Activated naive CD8-positive, alpha-beta T cell treated with anti-CD3 and anti-CD28 coated beads, Interleukin-2, amount 50 U/mL, for 16 hours (primary cell): Measurements from ENCODE around the gene DMC1.
A peak's percentile ranks its signal among the peaks of the same experiment; 100 is the strongest.

Source experiments
- DNase-seq: peaks from one replicate; pipeline ENCODE4 v3.0.0-alpha.2; 2020; ENCODE audit warnings: low read depth, low spot score

The DMC1 gene

GRCh38 chr22:38567531-38568285 lies 2.3 kb downstream of the DMC1 start:
- no peak for DNase-seq

GRCh38 chr22:38566726-38567504 lies 3.1 kb downstream of the DMC1 start:
- DNase-seq: no peak

GRCh38 chr22:38565441-38565840 lies 4.5 kb downstream of the DMC1 start:
- no peak for DNase-seq

- no peak for DNase-seq
Observed at GRCh38 chr22:38564669-38565068, 5.3 kb downstream of the DMC1 start.

- no peak for DNase-seq
Observed at GRCh38 chr22:38554281-38554680, 15.7 kb downstream of the DMC1 start.

- DNase-seq: no peak
Observed at GRCh38 chr22:38549101-38549894, 20.7 kb downstream of the DMC1 start.

GRCh38 chr22:38540701-38541100 lies 29.3 kb downstream of the DMC1 start:
- no peak for DNase-seq

- DNase-seq: no peak
Observed at GRCh38 chr22:38531251-38531938, 38.6 kb downstream of the DMC1 start.

- no peak for DNase-seq
Observed at GRCh38 chr22:38524429-38524828, 45.6 kb downstream of the DMC1 start.

- DNase-seq: no peak
Observed at GRCh38 chr22:38523479-38523878, 46.5 kb downstream of the DMC1 start.

- no peak for DNase-seq
Observed at GRCh38 chr22:38523029-38523428, 47.0 kb downstream of the DMC1 start.

GRCh38 chr22:38519453-38520250 lies 50.3 kb downstream of the DMC1 start:
- DNase-seq: no peak

- no peak for DNase-seq
Observed at GRCh38 chr22:38518620-38519019, 51.4 kb downstream of the DMC1 start.

- DNase-seq: no peak
Observed at GRCh38 chr22:38513063-38513462, 56.9 kb downstream of the DMC1 start.

- DNase-seq: no peak
Observed at GRCh38 chr22:38510416-38510970, 59.5 kb downstream of the DMC1 start.

- DNase-seq: peak; percentile 86
Observed at GRCh38 chr22:38506118-38506962, 63.6 kb downstream of the DMC1 start, which contains the start of gene DDX17. DDX17 (minus strand) TSS chr22:38506311.

GRCh38 chr22:38505541-38506117 lies 64.4 kb downstream of the DMC1 start:
- DNase-seq: peak; percentile 24

GRCh38 chr22:38504731-38505540 lies 65.0 kb downstream of the DMC1 start:
- peak; percentile 26 for DNase-seq
